ENCODE data around the gene USF3.

USF3 gene

DNA sequence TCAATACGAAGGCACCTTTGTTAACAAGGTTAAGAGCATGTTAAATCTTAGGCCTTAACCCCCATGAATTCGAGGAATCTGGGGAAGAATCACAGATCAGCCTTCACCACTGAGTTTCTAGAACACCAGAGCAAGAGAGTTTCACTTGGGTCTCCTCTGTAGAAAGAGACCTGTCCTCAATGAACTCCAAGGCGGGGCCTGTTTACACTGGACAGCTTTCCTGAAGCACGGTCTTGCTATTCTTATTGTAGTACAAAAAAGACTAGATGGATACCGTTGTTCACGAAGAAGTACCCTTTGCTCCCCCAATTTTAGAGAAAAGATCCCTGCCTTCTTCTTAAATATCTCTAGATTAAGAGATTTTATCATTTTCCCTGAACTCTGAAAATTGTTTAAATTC lies 64.9 kb downstream of the USF3 start:
- Histone ChIP-seq H3K4me3 (ENCODE audit: insufficient read depth, low read depth, low read length) (no peak overlapping the region), H3K27me3 (ENCODE audit: control insufficient read depth, insufficient read depth, low read length, poor library complexity, severe bottlenecking) (no peaks in the 10 kb centered on the region), H3K9me3 (ENCODE audit: control insufficient read depth, low read length) (no peaks in the 10 kb centered on the region), H3K36me3 (ENCODE audit: control insufficient read depth, insufficient read depth, low read length) (no peaks in the 10 kb centered on the region), H3K4me1 (ENCODE audit: control insufficient read depth, insufficient read depth, low read length) (no peaks in the 10 kb centered on the region), H3K27ac (ENCODE audit: insufficient read depth, low read depth, low read length, poor library complexity, severe bottlenecking) (no peak overlapping the region)
- WGBS, 2 experiments = 92 to 95% methylated on average over 6 of the region's 6 CpGs

GRCh38 chr3:113630956-113631542 lies 65.4 kb downstream of the USF3 start:
- no peak overlapping the region for H3K4me3 ChIP-seq (ENCODE audit: insufficient read depth, low read depth, low read length)
- H3K27ac ChIP-seq (ENCODE audit: insufficient read depth, low read depth, low read length, poor library complexity, severe bottlenecking) = no peak overlapping the region
- H3K9me3 ChIP-seq (ENCODE audit: control insufficient read depth, low read length) = no peaks in the 10 kb centered on the region
- no peaks in the 10 kb centered on the region for H3K27me3 ChIP-seq (ENCODE audit: control insufficient read depth, insufficient read depth, low read length, poor library complexity, severe bottlenecking)
- H3K36me3 ChIP-seq (ENCODE audit: control insufficient read depth, insufficient read depth, low read length) = no peaks in the 10 kb centered on the region
- no peaks in the 10 kb centered on the region for H3K4me1 ChIP-seq (ENCODE audit: control insufficient read depth, insufficient read depth, low read length)
- WGBS, 2 experiments = 85 to 92% methylated on average over 3 of the region's 3 CpGs

DNA sequence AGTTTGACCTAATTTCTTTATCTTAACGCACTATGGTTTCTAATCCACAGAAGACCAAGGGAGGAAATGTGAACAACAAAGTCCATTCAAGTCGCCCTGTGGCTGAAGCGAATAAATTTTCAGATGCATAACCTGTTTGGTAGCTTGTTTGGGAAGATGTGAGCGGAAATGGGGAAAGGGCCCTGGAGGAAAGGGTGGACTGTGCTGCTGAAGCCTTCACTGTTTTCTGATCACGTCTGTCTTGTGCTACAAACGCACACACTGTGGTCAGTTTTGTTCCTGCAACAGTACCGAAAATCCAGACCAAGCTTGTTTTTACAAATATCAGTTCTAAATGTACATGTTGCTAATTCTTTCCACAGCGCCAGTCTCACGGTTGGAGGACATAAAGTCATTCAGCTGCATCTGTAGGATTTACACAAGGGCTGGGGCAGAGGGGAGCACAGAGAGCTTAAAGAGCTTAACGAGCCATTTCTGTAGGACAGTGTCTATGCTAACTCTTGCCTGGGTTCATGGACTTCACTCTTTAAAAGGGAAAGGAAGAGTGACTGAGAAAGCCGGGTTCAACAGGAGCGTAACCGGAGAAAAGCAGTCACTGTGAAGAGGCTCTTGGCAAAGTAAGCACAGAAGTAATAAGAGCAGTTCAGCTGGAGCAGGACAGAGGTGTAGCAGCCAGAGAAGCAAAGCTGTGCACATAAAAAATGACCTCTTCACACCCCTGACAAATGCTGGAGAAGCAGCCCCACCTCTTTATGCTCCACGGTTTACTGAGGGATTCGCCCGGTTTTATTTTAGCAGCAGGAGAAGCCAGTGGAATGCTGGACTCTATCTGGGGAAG lies 66.6 kb downstream of the USF3 start:
- H3K4me3 ChIP-seq (ENCODE audit: insufficient read depth, low read depth, low read length) = no peak overlapping the region
- 95% methylated on average over 16 of the region's 16 CpGs for WGBS, 2 experiments
- no peaks in the 10 kb centered on the region for H3K27me3 ChIP-seq (ENCODE audit: control insufficient read depth, insufficient read depth, low read length, poor library complexity, severe bottlenecking)
- H3K27ac ChIP-seq (ENCODE audit: insufficient read depth, low read depth, low read length, poor library complexity, severe bottlenecking) = no peak overlapping the region
- no peaks in the 10 kb centered on the region for H3K9me3 ChIP-seq (ENCODE audit: control insufficient read depth, low read length)
- no peaks in the 10 kb centered on the region for H3K36me3 ChIP-seq (ENCODE audit: control insufficient read depth, insufficient read depth, low read length)
- H3K4me1 ChIP-seq (ENCODE audit: control insufficient read depth, insufficient read depth, low read length) = no peaks in the 10 kb centered on the region

- WGBS, 2 experiments = 95 to 96% methylated on average over 5 to 6 of the region's 6 CpGs
- H3K4me3 ChIP-seq (ENCODE audit: insufficient read depth, low read depth, low read length) = no peak overlapping the region
- H3K9me3 ChIP-seq (ENCODE audit: control insufficient read depth, low read length) = no peaks in the 10 kb centered on the region
- no peaks in the 10 kb centered on the region for H3K36me3 ChIP-seq (ENCODE audit: control insufficient read depth, insufficient read depth, low read length)
- H3K27me3 ChIP-seq (ENCODE audit: control insufficient read depth, insufficient read depth, low read length, poor library complexity, severe bottlenecking) = peaks cover 3% of the 10 kb centered on the region
- H3K27ac ChIP-seq (ENCODE audit: insufficient read depth, low read depth, low read length, poor library complexity, severe bottlenecking) = no peak overlapping the region
- H3K4me1 ChIP-seq (ENCODE audit: control insufficient read depth, insufficient read depth, low read length) = no peaks in the 10 kb centered on the region
Observed at GRCh38 chr3:113628788-113629187, 67.7 kb downstream of the USF3 start.

- WGBS, 2 experiments = 92 to 94% methylated on average over 2 of the region's 2 CpGs
- Histone ChIP-seq H3K27me3 (ENCODE audit: control insufficient read depth, insufficient read depth, low read length, poor library complexity, severe bottlenecking) (peaks cover 8% of the 10 kb centered on the region), H3K4me1 (ENCODE audit: control insufficient read depth, insufficient read depth, low read length) (no peaks in the 10 kb centered on the region)
Observed at GRCh38 chr3:113628316-113628715, 68.1 kb downstream of the USF3 start.

GRCh38 chr3:113626503-113627371 lies 69.7 kb downstream of the USF3 start:
- H3K4me1 ChIP-seq (ENCODE audit: control insufficient read depth, insufficient read depth, low read length) = no peaks in the 10 kb centered on the region
- H3K27ac ChIP-seq (ENCODE audit: insufficient read depth, low read depth, low read length, poor library complexity, severe bottlenecking) = no peak overlapping the region
- no peaks in the 10 kb centered on the region for H3K36me3 ChIP-seq (ENCODE audit: control insufficient read depth, insufficient read depth, low read length)
- no peaks in the 10 kb centered on the region for H3K9me3 ChIP-seq (ENCODE audit: control insufficient read depth, low read length)
- WGBS, 2 experiments = 32 to 38% methylated on average over 8 to 9 of the region's 10 CpGs
- H3K27me3 ChIP-seq (ENCODE audit: control insufficient read depth, insufficient read depth, low read length, poor library complexity, severe bottlenecking) = peaks cover 9% of the 10 kb centered on the region
- H3K4me3 ChIP-seq (ENCODE audit: insufficient read depth, low read depth, low read length) = no peak overlapping the region

More at GRCh38 chr3:113628316-113628715, 68.1 kb downstream of the USF3 start:
- Histone ChIP-seq H3K9me3 (ENCODE audit: control insufficient read depth, low read length) (no peaks in the 10 kb centered on the region), H3K36me3 (ENCODE audit: control insufficient read depth, insufficient read depth, low read length) (no peaks in the 10 kb centered on the region), H3K27ac (ENCODE audit: insufficient read depth, low read depth, low read length, poor library complexity, severe bottlenecking) (no peak overlapping the region), H3K4me3 (ENCODE audit: insufficient read depth, low read depth, low read length) (no peak overlapping the region)

DNA sequence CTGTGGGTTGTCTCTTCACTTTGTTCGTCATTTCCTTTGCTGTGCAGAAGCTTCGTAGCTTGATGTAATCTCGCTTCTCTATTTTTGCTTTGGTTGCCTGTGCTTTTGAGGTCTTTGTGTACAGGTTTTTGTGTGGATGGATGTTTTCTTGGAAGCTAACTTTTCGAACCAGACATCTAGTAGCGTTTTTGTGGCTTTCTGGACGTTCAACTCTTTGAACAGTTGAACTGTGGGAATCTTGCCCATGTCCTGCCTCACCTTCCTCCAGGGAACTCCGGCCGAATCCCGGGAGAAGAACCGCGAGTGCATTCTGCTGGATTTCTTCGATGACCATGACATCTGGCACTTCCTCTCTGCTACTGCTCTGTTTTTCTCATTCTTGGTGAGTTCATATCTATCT lies 70.6 kb downstream of the USF3 start:
- no peak overlapping the region for H3K27ac ChIP-seq (ENCODE audit: insufficient read depth, low read depth, low read length, poor library complexity, severe bottlenecking)

DNA sequence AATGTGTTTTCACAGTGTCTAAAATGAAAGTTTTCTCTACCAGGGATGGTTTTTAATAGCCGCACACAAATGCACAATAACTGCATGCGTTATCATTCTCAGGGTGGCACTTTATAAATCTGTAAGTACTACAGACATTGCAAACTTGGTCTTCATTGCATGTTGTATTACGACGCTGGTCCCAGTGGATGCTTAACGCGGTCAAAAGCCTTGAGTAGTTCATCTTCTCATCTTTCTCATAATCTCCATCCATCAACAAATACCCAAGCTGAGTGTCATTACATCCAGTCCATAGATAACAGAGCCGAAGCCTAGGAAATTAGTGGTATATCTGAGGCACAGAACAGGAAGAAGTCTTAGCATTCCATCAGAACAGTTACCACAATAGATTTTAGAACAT lies 72.6 kb downstream of the USF3 start:
- Histone ChIP-seq H3K4me1 (ENCODE audit: control insufficient read depth, insufficient read depth, low read length) (no peaks in the 10 kb centered on the region), H3K4me3 (ENCODE audit: insufficient read depth, low read depth, low read length) (no peak overlapping the region), H3K27ac (ENCODE audit: insufficient read depth, low read depth, low read length, poor library complexity, severe bottlenecking) (no peak overlapping the region), H3K36me3 (ENCODE audit: control insufficient read depth, insufficient read depth, low read length) (no peaks in the 10 kb centered on the region), H3K9me3 (ENCODE audit: control insufficient read depth, low read length) (no peaks in the 10 kb centered on the region), H3K27me3 (ENCODE audit: control insufficient read depth, insufficient read depth, low read length, poor library complexity, severe bottlenecking) (peaks cover 9% of the 10 kb centered on the region)
- 94 to 96% methylated on average over 7 of the region's 7 CpGs for WGBS, 2 experiments

More for the DNA sequence above, 70.6 kb downstream of the USF3 start:
- H3K36me3 ChIP-seq (ENCODE audit: control insufficient read depth, insufficient read depth, low read length) = no peaks in the 10 kb centered on the region
- WGBS, 2 experiments = 89 to 93% methylated on average over 12 of the region's 12 CpGs
- no peaks in the 10 kb centered on the region for H3K4me1 ChIP-seq (ENCODE audit: control insufficient read depth, insufficient read depth, low read length)
- H3K27me3 ChIP-seq (ENCODE audit: control insufficient read depth, insufficient read depth, low read length, poor library complexity, severe bottlenecking) = peaks cover 9% of the 10 kb centered on the region
- no peak overlapping the region for H3K4me3 ChIP-seq (ENCODE audit: insufficient read depth, low read depth, low read length)
- H3K9me3 ChIP-seq (ENCODE audit: control insufficient read depth, low read length) = no peaks in the 10 kb centered on the region

GRCh38 chr3:113623324-113623723 lies 73.1 kb downstream of the USF3 start:
- 44 to 50% methylated on average over 19 of the region's 19 CpGs for WGBS, 2 experiments
- Histone ChIP-seq H3K36me3 (ENCODE audit: control insufficient read depth, insufficient read depth, low read length) (no peaks in the 10 kb centered on the region), H3K27me3 (ENCODE audit: control insufficient read depth, insufficient read depth, low read length, poor library complexity, severe bottlenecking) (peaks cover 9% of the 10 kb centered on the region), H3K9me3 (ENCODE audit: control insufficient read depth, low read length) (no peaks in the 10 kb centered on the region), H3K4me3 (ENCODE audit: insufficient read depth, low read depth, low read length) (no peak overlapping the region), H3K27ac (ENCODE audit: insufficient read depth, low read depth, low read length, poor library complexity, severe bottlenecking) (no peak overlapping the region), H3K4me1 (ENCODE audit: control insufficient read depth, insufficient read depth, low read length) (no peaks in the 10 kb centered on the region)

GRCh38 chr3:113620091-113620490 lies 76.4 kb downstream of the USF3 start:
- H3K27me3 ChIP-seq (ENCODE audit: control insufficient read depth, insufficient read depth, low read length, poor library complexity, severe bottlenecking) = peaks cover 9% of the 10 kb centered on the region
- no peak overlapping the region for H3K4me3 ChIP-seq (ENCODE audit: insufficient read depth, low read depth, low read length)
- no peak overlapping the region for H3K27ac ChIP-seq (ENCODE audit: insufficient read depth, low read depth, low read length, poor library complexity, severe bottlenecking)
- no peaks in the 10 kb centered on the region for H3K36me3 ChIP-seq (ENCODE audit: control insufficient read depth, insufficient read depth, low read length)
- no peaks in the 10 kb centered on the region for H3K4me1 ChIP-seq (ENCODE audit: control insufficient read depth, insufficient read depth, low read length)
- H3K9me3 ChIP-seq (ENCODE audit: control insufficient read depth, low read length) = no peaks in the 10 kb centered on the region
